Measurements from ENCODE around the gene NCKIPSD.
"Not testable (repeated sequence)": the region's sequence is repeated elsewhere in the genome, so short reads cannot be mapped to it uniquely, and the experiment has no call there.

The NCKIPSD gene

DNA sequence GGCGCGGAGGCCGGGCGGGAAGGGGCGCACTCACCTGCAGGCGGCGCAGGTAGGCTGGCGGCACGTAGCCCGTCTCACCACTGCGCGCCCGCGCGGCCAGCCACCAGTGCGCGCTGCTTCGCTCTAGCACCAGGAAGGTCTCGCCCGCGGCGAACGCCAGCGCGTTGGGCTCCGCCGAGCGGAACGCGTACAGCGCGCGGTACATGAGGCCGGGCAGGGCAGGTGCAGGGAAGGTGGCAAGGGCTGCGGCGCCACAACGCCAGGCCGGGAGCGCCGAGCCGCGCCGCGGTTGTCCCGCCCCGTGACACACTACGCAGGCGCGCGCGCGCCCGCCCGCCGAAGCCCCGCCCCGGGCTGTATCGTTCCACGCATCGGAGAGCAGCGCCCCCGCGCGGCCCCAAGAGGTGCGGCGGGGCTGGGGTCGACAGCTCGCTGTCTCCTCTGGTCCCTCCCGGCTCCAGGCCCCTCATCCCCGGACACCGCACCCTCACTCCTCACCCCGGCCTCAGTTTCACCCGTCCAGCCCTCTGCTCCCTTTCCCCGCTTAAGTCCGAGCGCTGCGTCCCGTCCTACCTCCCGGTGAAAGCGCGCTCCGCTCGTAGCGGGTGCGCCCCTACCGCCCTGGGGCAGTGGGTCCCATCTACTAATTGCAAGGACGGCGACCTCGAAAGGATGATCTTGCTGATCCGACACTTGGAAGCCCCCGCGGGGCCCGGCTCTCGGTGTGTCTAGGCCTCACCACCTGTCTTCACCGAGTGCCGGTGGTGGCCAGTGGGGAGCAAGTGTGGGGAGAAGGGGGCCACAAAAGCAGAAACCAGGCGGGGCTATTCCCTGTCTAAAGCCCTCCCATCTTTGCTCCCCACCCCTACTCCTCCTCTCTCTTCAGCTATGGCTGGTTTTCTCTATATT is at the start of gene NCKIPSD:
TSS of gene NCKIPSD (minus strand) at position 313 of the 909 bp plus-strand sequence. CDS start at position 205, 108 bp downstream.
- in situ Hi-C loops (cut with MboI; ENCODE audit: low sequenced_read_pairs) = no loop called here

DNA sequence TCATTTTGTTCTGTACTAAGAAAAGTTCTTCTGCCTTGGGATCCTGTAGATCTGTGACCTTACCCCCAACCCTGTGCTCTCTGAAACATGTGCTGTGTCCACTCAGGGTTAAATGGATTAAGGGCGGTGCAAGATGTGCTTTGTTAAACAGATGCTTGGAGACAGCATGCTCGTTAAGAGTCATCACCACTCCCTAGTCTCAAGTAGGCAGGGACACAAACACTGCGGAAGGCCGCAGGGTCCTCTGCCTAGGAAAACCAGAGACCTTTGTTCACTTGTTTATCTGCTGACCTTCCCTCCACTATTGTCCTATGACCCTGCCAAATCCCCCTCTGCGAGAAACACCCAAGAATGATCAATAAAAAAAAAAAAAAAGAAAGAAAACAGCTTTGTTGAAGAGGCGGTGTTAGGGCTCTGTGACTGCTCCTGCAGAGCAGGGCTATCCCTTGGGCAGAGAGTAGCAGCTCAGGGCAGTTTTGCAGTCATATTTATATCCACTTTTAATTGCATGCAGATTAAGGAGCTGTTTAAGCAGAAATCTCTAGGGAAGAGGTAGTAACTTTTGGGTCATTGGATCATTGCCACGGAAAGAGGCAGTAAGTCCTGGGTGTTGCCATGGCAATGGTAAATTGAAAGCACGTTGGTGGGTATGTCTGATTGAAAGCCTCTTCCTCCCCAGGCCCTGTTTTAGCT is 49.5 kb upstream of the NCKIPSD start:
- in situ Hi-C loops (cut with MboI; ENCODE audit: low sequenced_read_pairs) = not testable (repeated sequence)

GRCh38 chr3:48734541-48734940 is 48.8 kb upstream of the NCKIPSD start:
- in situ Hi-C loops (cut with MboI; ENCODE audit: low sequenced_read_pairs) = not testable (repeated sequence)

- in situ Hi-C loops (cut with MboI; ENCODE audit: low sequenced_read_pairs) = not testable (repeated sequence)
Observed at GRCh38 chr3:48733752-48734518, 48.2 kb upstream of the NCKIPSD start.

DNA sequence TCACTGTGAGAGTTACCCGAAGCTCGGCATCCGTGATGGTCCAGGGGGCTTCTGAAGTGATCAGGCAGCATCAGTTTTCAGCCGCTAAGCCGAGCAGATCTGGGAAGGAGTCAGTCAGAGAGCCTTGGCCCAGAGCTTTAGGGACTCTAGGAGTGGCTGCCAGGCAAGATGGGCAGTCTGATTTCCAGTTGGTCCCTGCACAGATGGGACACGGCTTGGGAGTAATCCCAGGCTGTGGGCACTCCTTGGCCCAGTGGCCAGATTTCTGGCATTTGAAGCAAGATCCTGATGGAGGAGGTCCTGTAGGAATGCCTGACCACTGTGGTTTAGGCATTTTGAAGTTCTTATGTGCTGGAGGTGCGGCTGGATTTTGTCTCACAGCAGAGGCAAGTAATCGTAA is 41.8 kb upstream of the NCKIPSD start:
- in situ Hi-C loops (cut with MboI; ENCODE audit: low sequenced_read_pairs) = no loop called here

GRCh38 chr3:48725185-48725855 is 39.6 kb upstream of the NCKIPSD start:
- in situ Hi-C loops (cut with MboI; ENCODE audit: low sequenced_read_pairs) = not testable (repeated sequence)

GRCh38 chr3:48723725-48724124 is 38.0 kb upstream of the NCKIPSD start:
- in situ Hi-C loops (cut with MboI; ENCODE audit: low sequenced_read_pairs) = no loop called here

GRCh38 chr3:48723293-48723692 is 37.6 kb upstream of the NCKIPSD start:
- in situ Hi-C loops (cut with MboI; ENCODE audit: low sequenced_read_pairs) = not testable (repeated sequence)

DNA sequence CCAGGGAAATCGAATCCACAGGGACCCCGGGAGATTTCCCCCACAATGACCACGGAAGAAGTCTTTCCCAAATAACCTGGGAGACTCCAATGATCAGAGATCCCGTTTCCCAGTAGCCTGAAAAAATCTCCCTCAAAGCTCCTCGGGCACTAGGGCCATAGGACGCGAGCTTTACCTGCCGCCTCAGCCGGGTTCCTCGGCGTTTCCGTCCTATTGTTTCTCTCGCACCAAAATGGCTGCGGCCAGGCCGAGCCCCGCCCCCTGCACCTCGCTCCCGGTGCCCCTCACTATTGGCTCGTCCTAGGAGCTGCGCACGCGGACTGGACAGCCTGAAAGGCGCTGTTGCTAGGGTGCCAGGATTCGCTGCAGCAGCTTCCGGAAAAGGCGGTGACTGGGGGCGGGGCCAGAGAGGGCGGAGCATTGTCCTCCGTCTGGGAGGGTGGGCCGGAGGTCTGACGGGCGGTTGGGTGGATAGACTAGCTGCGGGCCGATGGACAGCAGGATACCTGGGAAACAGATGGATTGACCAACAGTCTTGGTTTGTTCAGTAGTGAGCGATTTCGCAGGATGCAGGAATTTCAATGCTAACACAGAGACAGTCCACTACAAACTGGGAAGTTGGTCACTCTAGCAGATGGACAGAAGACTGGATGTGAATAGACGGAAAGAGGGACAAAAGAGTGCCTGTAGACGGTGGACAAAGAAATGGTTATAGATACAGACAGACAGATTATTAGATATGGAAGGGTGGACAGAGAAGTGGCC is 31.4 kb upstream of the NCKIPSD start, which contains the start of gene IP6K2:
TSS of gene IP6K2 (minus strand) at position 240 of the 765 bp plus-strand sequence. CDS start 21,930 bp downstream, outside the sequence.
- in situ Hi-C loops (cut with MboI; ENCODE audit: low sequenced_read_pairs) = no loop called here

- in situ Hi-C loops (cut with MboI; ENCODE audit: low sequenced_read_pairs) = no loop called here
Observed at GRCh38 chr3:48716508-48716981, 30.8 kb upstream of the NCKIPSD start.

GRCh38 chr3:48715174-48715800 is 29.6 kb upstream of the NCKIPSD start:
- in situ Hi-C loops (cut with MboI; ENCODE audit: low sequenced_read_pairs) = no loop called here

- in situ Hi-C loops (cut with MboI; ENCODE audit: low sequenced_read_pairs) = no loop called here
Observed at GRCh38 chr3:48711727-48712126, 26.0 kb upstream of the NCKIPSD start.

DNA sequence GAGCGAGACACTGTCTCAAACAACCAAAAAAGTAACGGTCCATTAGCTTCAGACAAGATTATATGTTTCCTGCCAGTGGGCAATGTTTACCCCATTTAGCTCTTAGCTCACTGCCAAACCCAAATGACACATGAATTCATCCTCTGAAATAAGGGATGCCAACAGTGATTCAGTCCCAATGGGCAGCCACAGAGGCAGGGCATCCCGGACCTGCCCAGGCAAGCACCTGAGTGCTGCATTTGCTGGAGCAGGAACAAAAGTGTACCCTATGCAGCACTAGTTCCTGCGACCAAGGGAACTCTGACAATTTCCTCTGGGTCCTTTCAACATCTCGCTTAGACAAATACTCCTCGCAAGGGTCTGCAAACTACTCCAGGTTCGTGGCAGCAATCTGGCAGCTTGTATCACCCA is 23.3 kb upstream of the NCKIPSD start:
- in situ Hi-C loops (cut with MboI; ENCODE audit: low sequenced_read_pairs) = no loop called here

GRCh38 chr3:48708481-48708889 is 22.8 kb upstream of the NCKIPSD start:
- in situ Hi-C loops (cut with MboI; ENCODE audit: low sequenced_read_pairs) = no loop called here

- in situ Hi-C loops (cut with MboI; ENCODE audit: low sequenced_read_pairs) = no loop called here
Observed at GRCh38 chr3:48707157-48707556, 21.4 kb upstream of the NCKIPSD start.

- in situ Hi-C loops (cut with MboI; ENCODE audit: low sequenced_read_pairs) = no loop called here
Observed at GRCh38 chr3:48702320-48702920, 16.7 kb upstream of the NCKIPSD start.

GRCh38 chr3:48700731-48701405 is 15.2 kb upstream of the NCKIPSD start:
- in situ Hi-C loops (cut with MboI; ENCODE audit: low sequenced_read_pairs) = no loop called here

GRCh38 chr3:48698891-48699290 is 13.2 kb upstream of the NCKIPSD start:
- in situ Hi-C loops (cut with MboI; ENCODE audit: low sequenced_read_pairs) = no loop called here

Data from HL-60/S4 (cell line).